HepG2 (cell line): ENCODE measurements around the gene MIF. TPM values are rescaled to one million over a fixed set of nuclear protein-coding genes. Genes with fewer than 3 reads are reported as not detected.

Experiments
- ATAC-seq: fragments of 200-7000 bp; cut with Tn5 transposase; 3 replicates; pipeline ENCODE4 v1.9.1; 2020; ENCODE audit warnings: mild to moderate bottlenecking, moderate library complexity
- BruUV-seq: library from RNA; stranded (reverse); fragments of 400-500 nt; replicated peaks from 2 replicates; lab custom pipeline; 2021; lab: Mats Ljungman, UMichigan
- CTCF ChIA-PET: fragments of 300-600 bp; formaldehyde crosslinking; extraction: SDS; loops from one replicate; lab custom pipeline; 2021; ENCODE audit warnings: low total read pairs, inconsistent platforms, low intra/inter-chr PET ratio; lab: Yijun Ruan, JAX
- POLR2A ChIA-PET: fragments of 350-600 bp; sonication (Branson Sonifier 250); formaldehyde crosslinking; loops from one replicate; lab custom pipeline; 2020; ENCODE audit warnings: antibody characterized with exemption, inconsistent platforms; lab: Yijun Ruan, JAX
- DNase-seq: peaks from one replicate; pipeline ENCODE4 v3.0.0-alpha.2; 2015; ENCODE audit warnings: low spot score
- FAIRE-seq: peaks from 3 replicates; lab custom pipeline; 2011; peaks lifted over from hg19 to GRCh38; lab: Jason Lieb, UNC
- H2AFZ ChIP-seq: one replicate; pipeline ENCODE4 v1.6.1; 2011; ENCODE audit warnings: low read length, inconsistent platforms
- H3K27ac ChIP-seq: fragments of 300-600 bp; 3 replicates; pipeline ENCODE4 v1.8.0; 2011; ENCODE audit warnings: mixed run types, mild to moderate bottlenecking, mixed read lengths, low read length, inconsistent platforms; ENCODE audit not compliant: insufficient read depth; ENCODE audit errors: extremely low read length
- H3K27me3 ChIP-seq, 2 experiments: fragments of 200-600 bp in 1 of 2; 2 replicates in 1 of 2; 3 replicates in 1 of 2; pipeline versions ENCODE4 v1.6.0 to v1.8.0; 2011; ENCODE audit warnings: low read length in 2 of 2, mild to moderate bottlenecking in 2 of 2, moderate library complexity in 2 of 2, inconsistent platforms in 1 of 2; ENCODE audit not compliant: insufficient read depth in 2 of 2, control insufficient read depth in 1 of 2
- H3K36me3 ChIP-seq, 2 experiments: fragments of 200-600 bp in 1 of 2; replicated peaks in 1 of 2; 2 replicates in 1 of 2; 3 replicates in 1 of 2; pipeline versions ENCODE4 v1.5.1 to v1.8.0; 2011; ENCODE audit warnings: low read length in 2 of 2, inconsistent platforms in 1 of 2; ENCODE audit not compliant: insufficient read depth in 2 of 2, control insufficient read depth in 1 of 2
- H3K4me1 ChIP-seq: 2 replicates; pipeline ENCODE4 v1.5.1; 2012; ENCODE audit warnings: low read length, inconsistent platforms; ENCODE audit not compliant: insufficient read depth
- H3K4me2 ChIP-seq: 2 replicates; pipeline ENCODE4 v1.6.0; 2011; ENCODE audit warnings: low read depth, low read length, inconsistent platforms
- H3K4me3 ChIP-seq, 3 experiments: fragments of 200-600 bp in 1 of 3; sonication (generic), shearing (Covaris generic) in 1 of 3; replicated peaks in 1 of 3; 2 replicates each; pipeline ENCODE4 v1.5.1; 2011 to 2016; ENCODE audit warnings: low read length in 3 of 3, inconsistent platforms in 2 of 3, low read depth in 2 of 3, mild to moderate bottlenecking in 2 of 3, control low read depth in 1 of 3, mixed read lengths in 1 of 3; ENCODE audit not compliant: insufficient read depth in 1 of 3
- H3K79me2 ChIP-seq: one replicate; pipeline ENCODE4 v1.6.1; 2011; ENCODE audit warnings: low read length, inconsistent platforms; ENCODE audit not compliant: insufficient read depth
- H3K9ac ChIP-seq: 2 replicates; pipeline ENCODE4 v1.6.0; 2011; ENCODE audit warnings: mild to moderate bottlenecking, low read depth, low read length, inconsistent platforms; ENCODE audit not compliant: insufficient read depth
- H3K9me3 ChIP-seq: 2 replicates; pipeline ENCODE4 v1.5.1; 2012; ENCODE audit warnings: mild to moderate bottlenecking, low read length
- H4K20me1 ChIP-seq: 2 replicates; pipeline ENCODE4 v1.6.0; 2011; ENCODE audit warnings: inconsistent platforms, mild to moderate bottlenecking, low read length, moderate library complexity; ENCODE audit not compliant: insufficient read depth
- ATAD3A ChIP-seq: sonication (generic); formaldehyde crosslinking; IDR thresholded peaks from 2 replicates; pipeline ENCODE4 v1.4.0; 2020; ENCODE audit warnings: missing genetic modification reagents
- HCFC1 ChIP-seq: fragments of 150-350 bp; IDR thresholded peaks from 2 replicates; pipeline ENCODE4 v1.6.1; 2014; ENCODE audit warnings: low read depth, low read length
- HOXA3 ChIP-seq: sonication (generic); formaldehyde crosslinking; IDR thresholded peaks from 2 replicates; pipeline ENCODE4 v1.5.0; 2020; ENCODE audit warnings: missing genetic modification reagents
- IRX3 ChIP-seq: sonication (generic); formaldehyde crosslinking; IDR thresholded peaks from 2 replicates; pipeline ENCODE4 v1.8.1; 2023; ENCODE audit warnings: mild to moderate bottlenecking, low read depth, missing genetic modification reagents, borderline replicate concordance
- KLF12 ChIP-seq: sonication (generic); formaldehyde crosslinking; IDR thresholded peaks from 2 replicates; pipeline ENCODE4 v1.4.0; 2020; ENCODE audit warnings: missing genetic modification reagents, borderline replicate concordance
- LCORL ChIP-seq, 2 experiments: fragments of 450-650 bp in 1 of 2; sonication (generic) in 1 of 2; formaldehyde crosslinking in 1 of 2; IDR thresholded peaks; 2 replicates each; pipeline versions ENCODE4 v1.5.0 to v1.6.1; 2017 to 2020; ENCODE audit warnings: antibody characterized with exemption in 1 of 2, missing genetic modification reagents in 1 of 2
- PPARG ChIP-seq: conservative IDR thresholded peaks from 2 replicates; pipeline ENCODE4 v1.6.1; 2016; ENCODE audit warnings: missing biosample characterization, missing genetic modification reagents
- RAD51 ChIP-seq: fragments of 450-650 bp; IDR thresholded peaks from 2 replicates; pipeline ENCODE4 v1.6.1; 2016; ENCODE audit warnings: borderline replicate concordance
- RFX3 ChIP-seq: IDR thresholded peaks from 2 replicates; pipeline ENCODE4 v1.6.1; 2016; ENCODE audit warnings: missing biosample characterization, missing genetic modification reagents
- SMC3 ChIP-seq: IDR thresholded peaks from 2 replicates; pipeline ENCODE4 v1.6.1; 2011; ENCODE audit warnings: low read length, improper control_type of control experiment
- STAG1 ChIP-seq: sonication (generic); formaldehyde crosslinking; IDR thresholded peaks from 2 replicates; pipeline ENCODE4 v1.4.0; 2020; ENCODE audit warnings: missing genetic modification reagents
- YY1 ChIP-seq: IDR thresholded peaks from 2 replicates; pipeline ENCODE4 v1.6.1; 2011; ENCODE audit warnings: low read length, low read depth, moderate library complexity, mild to moderate bottlenecking; ENCODE audit not compliant: insufficient read depth, insufficient replicate concordance
- ZFAT ChIP-seq: sonication (generic); formaldehyde crosslinking; conservative IDR thresholded peaks from 2 replicates; pipeline ENCODE4 v1.8.1; 2023; ENCODE audit warnings: missing genetic modification reagents, inconsistent platforms
- ZNF205 ChIP-seq: IDR thresholded peaks from 2 replicates; pipeline ENCODE4 v1.6.1; 2018; ENCODE audit warnings: missing biosample characterization, missing genetic modification reagents
- WGBS: methylation state at CpG from one replicate; pipeline ENCODE4 v1.1.6; 2017; ENCODE audit warnings: low lambda C conversion rate; 5-methylcytosine and 5-hydroxymethylcytosine counted together
- in situ Hi-C: cut with HindIII; loops from 2 replicates; pipeline ENCODE4 v1.10.0; 2017; ENCODE audit warnings: low pct_unique_long_range_greater_than_20kb; ENCODE audit not compliant: extremely low pct_ligation_motif_present
- intact Hi-C: fragments of 100-400 bp; cut with micrococcal nuclease; formaldehyde crosslinking; loops from one replicate; pipeline ENCODE4 v1.10.0; 2022; ENCODE audit not compliant: unreplicated experiment
- polyA plus RNA-seq, 8 experiments: library from polyadenylated mRNA; depleted of rRNA in 3 of 8; stranded (reverse) in 7 of 8; unstranded in 1 of 8; fragments of >200 nt; fragmentation: Illumina TruSeq in 4 of 8; extraction: Trizol in 4 of 8; gene quantifications; 2 replicates each; pipeline versions ENCODE4 v1.2.1 to v1.2.3, GENCODE V29; 2011 to 2016; ENCODE audit warnings: low read depth in 4 of 8, missing spikeins in 1 of 8, mixed read lengths in 1 of 8; ENCODE audit not compliant: insufficient read depth in 1 of 8
- total RNA-seq, 5 experiments: library from RNA; depleted of rRNA; stranded (reverse); fragments of >200 nt; fragmentation: Illumina TruSeq; extraction: Trizol; gene quantifications; 2 replicates each; pipeline ENCODE4 v1.2.3, GENCODE V29; 2016; ENCODE audit warnings: low read depth in 1 of 5
- TF ChIP-seq, protein P1 (sequence below): sonication (generic); formaldehyde crosslinking; IDR thresholded peaks from 2 replicates; pipeline ENCODE4 v1.5.0; 2020; ENCODE audit warnings: mild to moderate bottlenecking, missing genetic modification reagents, moderate library complexity
- TF ChIP-seq, protein P2 (sequence below): sonication (generic); formaldehyde crosslinking; IDR thresholded peaks from 2 replicates; pipeline ENCODE4 v1.8.1; 2023; ENCODE audit warnings: mild to moderate bottlenecking, inconsistent platforms, moderate library complexity, missing genetic modification reagents, borderline replicate concordance
- TF ChIP-seq, protein P3 (sequence below): sonication (generic); formaldehyde crosslinking; conservative IDR thresholded peaks from 2 replicates; pipeline ENCODE4 v1.8.1; 2023; ENCODE audit warnings: missing genetic modification reagents

Gene MIF
- total and polyA plus RNA-seq, 2 of the 13 experiments (the other 11 are each of a cell fraction or from before 2014, with no cell fraction given) = 634 to 675 TPM

DNA sequence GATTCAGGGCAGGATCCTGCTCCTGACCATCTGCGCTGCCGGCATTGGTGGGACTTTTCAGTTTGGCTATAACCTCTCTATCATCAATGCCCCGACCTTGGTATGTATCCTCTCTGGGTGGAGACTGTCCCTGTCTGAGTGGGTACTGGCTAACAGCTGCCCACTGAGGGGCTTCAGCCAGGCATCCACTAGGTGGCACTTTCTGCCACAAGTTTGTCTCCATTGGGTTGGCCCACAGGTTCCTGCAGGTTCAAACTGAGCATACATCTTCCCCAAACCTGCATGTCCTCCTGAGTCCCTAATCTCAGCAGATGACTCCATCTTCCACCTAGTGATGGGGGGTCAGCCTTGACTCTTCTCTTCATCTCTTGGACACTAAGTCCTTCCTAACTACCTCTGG lies 32.1 kb upstream of the MIF start:
- WGBS = no CpG with 5 or more reads among the region's 3 CpGs
- in situ Hi-C loops = no loop called here
- peak; percentile 76 for TF ChIP-seq STAG1 (CRISPR knock-in tag)
- TF ChIP-seq RFX3 (CRISPR knock-in tag) = no peak
- TF ChIP-seq ZFAT = no peak
- TF ChIP-seq LCORL (IDR thresholded peaks at IDR 0.05) = no peak
- TF ChIP-seq LCORL (CRISPR knock-in tag; IDR thresholded peaks at IDR 0.05) = 0 out of 2 replicates have a peak, but pooled peaks have one; percentile 27
- no peak for TF ChIP-seq IRX3
- TF ChIP-seq RAD51 = no peak
- TF ChIP-seq, protein P1, sequence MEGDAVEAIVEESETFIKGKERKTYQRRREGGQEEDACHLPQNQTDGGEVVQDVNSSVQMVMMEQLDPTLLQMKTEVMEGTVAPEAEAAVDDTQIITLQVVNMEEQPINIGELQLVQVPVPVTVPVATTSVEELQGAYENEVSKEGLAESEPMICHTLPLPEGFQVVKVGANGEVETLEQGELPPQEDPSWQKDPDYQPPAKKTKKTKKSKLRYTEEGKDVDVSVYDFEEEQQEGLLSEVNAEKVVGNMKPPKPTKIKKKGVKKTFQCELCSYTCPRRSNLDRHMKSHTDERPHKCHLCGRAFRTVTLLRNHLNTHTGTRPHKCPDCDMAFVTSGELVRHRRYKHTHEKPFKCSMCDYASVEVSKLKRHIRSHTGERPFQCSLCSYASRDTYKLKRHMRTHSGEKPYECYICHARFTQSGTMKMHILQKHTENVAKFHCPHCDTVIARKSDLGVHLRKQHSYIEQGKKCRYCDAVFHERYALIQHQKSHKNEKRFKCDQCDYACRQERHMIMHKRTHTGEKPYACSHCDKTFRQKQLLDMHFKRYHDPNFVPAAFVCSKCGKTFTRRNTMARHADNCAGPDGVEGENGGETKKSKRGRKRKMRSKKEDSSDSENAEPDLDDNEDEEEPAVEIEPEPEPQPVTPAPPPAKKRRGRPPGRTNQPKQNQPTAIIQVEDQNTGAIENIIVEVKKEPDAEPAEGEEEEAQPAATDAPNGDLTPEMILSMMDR (CRISPR knock-in tag) = peak; percentile 88
- no peak for TF ChIP-seq KLF12 (CRISPR knock-in tag)
- TF ChIP-seq YY1 = no peak
- TF ChIP-seq ZNF205 (CRISPR knock-in tag) = no peak
- TF ChIP-seq, protein P2, sequence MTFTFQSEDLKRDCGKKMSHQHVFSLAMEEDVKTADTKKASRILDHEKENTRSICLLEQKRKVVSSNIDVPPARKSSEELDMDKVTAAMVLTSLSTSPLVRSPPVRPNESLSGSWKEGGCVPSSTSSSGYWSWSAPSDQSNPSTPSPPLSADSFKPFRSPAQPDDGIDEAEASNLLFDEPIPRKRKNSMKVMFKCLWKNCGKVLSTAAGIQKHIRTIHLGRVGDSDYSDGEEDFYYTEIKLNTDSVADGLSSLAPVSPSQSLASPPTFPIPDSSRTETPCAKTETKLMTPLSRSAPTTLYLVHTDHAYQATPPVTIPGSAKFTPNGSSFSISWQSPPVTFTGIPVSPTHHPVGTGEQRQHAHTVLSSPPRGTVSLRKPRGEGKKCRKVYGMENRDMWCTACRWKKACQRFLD (CRISPR knock-in tag) = no peak
- TF ChIP-seq ATAD3A = no peak
- TF ChIP-seq PPARG (CRISPR knock-in tag) = no peak
- TF ChIP-seq SMC3 = peak; percentile 64
- no peak for TF ChIP-seq HCFC1
- TF ChIP-seq, protein P3, sequence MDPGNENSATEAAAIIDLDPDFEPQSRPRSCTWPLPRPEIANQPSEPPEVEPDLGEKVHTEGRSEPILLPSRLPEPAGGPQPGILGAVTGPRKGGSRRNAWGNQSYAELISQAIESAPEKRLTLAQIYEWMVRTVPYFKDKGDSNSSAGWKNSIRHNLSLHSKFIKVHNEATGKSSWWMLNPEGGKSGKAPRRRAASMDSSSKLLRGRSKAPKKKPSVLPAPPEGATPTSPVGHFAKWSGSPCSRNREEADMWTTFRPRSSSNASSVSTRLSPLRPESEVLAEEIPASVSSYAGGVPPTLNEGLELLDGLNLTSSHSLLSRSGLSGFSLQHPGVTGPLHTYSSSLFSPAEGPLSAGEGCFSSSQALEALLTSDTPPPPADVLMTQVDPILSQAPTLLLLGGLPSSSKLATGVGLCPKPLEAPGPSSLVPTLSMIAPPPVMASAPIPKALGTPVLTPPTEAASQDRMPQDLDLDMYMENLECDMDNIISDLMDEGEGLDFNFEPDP (CRISPR knock-in tag) = no peak
- no peak for TF ChIP-seq HOXA3

More for the DNA sequence above, 32.1 kb upstream of the MIF start:
- CTCF ChIA-PET = interaction anchor here (0.8 kb wide), 1 partner anchor 32 kb away, joined by 7 read pairs; the partner anchor contains the start of gene MIF
- Histone ChIP-seq H3K36me3 (peaks cover 0 to 2% of the 10 kb centered on the region in 2 experiments; a peak in 1 of 5 replicates), H3K9me3 (no peaks in the 10 kb centered on the region), H3K4me3 (no peak overlapping the region), H3K79me2 (peaks cover 7% of the 10 kb centered on the region), H4K20me1 (no peaks in the 10 kb centered on the region), H3K27me3 (no peaks in the 10 kb centered on the region; a peak in 1 of 5 replicates), H3K27ac (no peak overlapping the region), H3K9ac (no peak overlapping the region), H3K4me1 (peaks cover 25% of the 10 kb centered on the region), H2AFZ (no peak overlapping the region), H3K4me2 (no peak overlapping the region)
- BruUV-seq = no TSS peak
- intact Hi-C loops = no loop called here
- no peak for DNase-seq
- POLR2A ChIA-PET = interaction anchor here (1.3 kb wide), 1 partner anchor 32 kb away, joined by 6 read pairs; the partner anchor contains the start of gene MIF
- ATAC-seq = peak; percentile 60
- peak; percentile 67 for FAIRE-seq
